Activated gamma-delta T cell treated with Interleukin-2 at 50 U/mL for 16 hours (primary cell): ENCODE results near the gene NUP50.

ENCODE experiments used
- DNase-seq: peaks from one replicate; pipeline ENCODE4 v3.0.0-alpha.2; 2020

NUP50 gene

GRCh38 chr22:45196926-45197605 is 33.3 kb downstream of the NUP50 start:
- no peak for DNase-seq

DNA sequence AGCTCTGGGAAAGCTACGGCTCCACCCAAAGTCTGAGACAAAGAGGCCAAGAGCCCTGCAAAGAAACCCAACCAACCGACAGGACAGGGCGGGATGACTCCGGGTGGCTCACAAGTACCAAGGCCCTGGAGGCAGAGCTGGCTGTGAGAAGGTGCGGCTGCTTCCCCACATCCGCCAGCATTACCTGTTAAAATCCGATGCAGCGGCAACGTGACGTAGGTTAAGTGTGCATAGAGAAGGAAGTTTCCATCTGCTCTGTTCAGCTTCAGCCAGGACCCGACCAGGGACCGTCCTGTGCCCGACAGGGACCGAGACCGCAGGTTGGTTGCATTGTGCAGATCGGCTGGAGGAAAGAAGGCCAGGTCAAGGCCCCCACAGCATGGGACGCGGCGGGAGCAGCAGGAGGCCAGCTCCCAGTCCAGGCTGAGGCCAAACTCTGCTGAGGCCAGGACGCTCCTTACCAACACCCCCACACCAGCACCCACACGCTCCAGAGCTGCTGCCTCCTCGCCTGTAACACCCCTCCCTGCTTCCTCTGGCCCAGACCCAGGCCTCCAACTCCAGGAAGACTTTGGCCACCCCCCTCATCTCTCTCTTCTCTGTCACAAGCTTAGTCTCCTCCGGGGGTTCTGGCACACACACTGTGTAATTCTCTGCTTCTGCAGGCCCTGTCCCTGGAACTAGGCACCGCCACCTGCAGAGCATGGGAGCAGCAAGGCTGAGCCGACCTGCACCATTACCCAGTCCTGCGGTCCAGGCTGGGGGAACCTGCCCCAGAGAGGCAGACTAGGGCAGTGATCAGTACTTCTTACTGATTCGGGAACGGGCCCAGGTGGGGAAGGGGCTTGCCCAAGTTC is 34.1 kb downstream of the NUP50 start:
- no peak for DNase-seq

DNA sequence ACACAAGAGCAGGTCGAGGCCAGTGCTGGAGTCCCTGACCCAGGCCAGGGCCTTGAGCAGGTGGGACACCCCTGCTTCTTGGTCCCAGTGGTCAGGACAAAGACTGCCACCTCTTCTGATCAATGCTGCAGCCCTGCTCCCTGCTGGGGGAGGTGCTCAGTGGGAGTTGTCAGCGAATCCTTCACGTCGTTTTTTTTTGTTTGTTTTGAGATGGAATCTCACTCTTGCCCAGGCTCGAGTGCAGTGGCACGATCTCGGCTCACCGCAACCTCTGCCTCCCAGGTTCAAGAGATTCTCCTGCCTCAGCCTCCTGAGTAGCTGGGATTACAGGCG is 34.7 kb downstream of the NUP50 start:
- no peak for DNase-seq

DNA sequence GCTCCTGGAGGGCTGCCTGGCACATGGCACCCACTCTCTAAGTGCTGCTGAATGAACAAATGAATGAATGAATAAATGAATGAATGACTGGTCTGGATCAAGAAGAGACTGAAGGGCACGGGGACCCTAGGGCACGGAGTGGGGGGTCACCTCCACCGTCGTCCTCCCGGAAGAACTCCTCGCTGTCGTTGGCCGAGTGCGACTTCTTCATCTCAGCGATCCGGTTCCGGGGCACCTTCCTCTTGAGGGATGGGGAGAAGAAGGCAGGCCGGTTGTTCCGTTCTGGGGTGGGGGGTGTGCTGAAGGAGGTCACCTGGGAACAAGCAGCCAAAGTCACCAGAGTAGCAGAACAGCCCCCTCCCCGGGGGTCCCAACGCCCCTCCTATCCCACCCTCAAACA is 36.0 kb downstream of the NUP50 start:
- no peak for DNase-seq

DNA sequence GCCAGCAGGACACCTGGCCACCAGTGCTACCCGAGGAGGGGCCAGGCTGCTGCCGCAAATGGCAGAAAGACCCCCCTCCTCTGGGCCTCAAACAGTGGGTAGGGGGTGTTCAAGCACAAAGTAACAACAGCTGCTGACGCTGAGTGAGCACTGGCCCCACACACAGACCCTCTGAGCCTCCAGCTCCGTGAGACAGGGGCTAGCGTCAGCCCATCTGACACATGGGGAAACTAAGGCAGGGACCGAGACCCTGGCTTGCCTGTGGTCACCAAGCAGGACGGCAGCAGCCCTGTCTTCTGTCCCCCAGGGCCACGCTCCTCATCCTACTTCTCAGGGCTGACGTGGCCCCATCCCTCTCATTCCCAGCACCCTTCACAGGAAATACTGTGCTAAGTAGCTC is 36.5 kb downstream of the NUP50 start:
- no peak for DNase-seq

DNA sequence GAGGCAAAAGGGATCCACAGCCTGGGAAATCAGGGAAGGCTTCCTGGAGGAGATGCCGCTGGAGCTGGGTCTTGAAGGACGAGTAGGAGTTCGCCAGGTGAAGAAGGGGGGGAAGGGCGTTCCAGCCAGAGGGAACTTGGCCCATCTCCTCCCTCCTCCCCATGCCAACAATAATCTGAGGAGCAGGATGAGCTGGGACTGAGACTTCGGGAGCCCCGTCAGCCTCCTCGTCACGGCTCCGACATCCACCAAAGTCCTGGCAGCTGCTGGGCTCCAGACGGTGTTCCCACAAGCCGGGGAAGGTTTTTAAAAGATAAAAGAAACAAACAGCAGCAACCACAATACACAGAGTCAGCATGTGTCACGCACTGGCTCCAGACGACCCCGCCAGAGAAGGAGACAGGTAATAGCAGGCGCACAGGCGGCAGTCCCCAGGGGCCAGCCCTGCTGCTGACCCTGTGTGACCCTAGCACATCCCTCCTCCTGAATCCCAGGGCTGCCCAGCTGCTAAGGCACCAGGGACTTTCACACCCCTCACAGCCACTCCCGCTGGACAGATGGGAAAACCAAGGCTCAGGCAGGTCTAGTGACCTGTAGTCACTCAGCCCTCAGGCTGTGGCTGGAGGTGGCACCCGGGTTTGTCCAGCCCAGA is 37.3 kb downstream of the NUP50 start:
- no peak for DNase-seq

DNA sequence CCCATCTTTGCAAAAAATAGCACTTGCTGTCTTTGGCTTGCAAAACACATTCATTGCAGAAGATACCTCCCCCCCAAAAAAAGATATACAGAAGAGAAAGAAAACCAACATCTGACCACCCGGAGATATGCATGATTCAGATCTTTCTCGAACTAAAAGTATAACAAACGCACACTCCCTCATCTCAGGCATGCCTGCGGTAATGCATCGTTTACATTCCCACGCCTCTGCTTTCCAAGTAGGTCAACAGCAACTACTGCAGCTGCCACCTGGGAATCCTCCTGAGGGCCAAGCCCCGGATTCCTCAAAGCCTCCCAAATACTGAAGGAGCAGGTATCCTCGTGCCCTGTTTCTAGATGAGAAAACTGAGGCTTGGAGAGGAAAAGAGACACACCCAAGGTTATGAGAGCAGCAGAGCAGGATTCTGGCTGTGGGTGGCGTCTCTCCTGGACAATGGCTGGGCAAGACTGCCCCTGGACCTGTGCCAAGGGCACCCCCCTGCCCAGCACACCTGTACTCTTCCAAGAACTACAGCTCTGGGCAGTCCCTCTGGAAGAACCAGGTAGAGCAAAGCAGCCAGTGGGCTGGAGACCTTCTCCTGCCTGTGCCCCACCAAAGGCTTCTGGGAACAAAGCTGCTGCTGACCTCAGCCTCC is 38.1 kb downstream of the NUP50 start:
- no peak for DNase-seq

- no peak for DNase-seq
These were observed 38.8 kb downstream of the NUP50 start for GRCh38 chr22:45202333-45203149.

GRCh38 chr22:45203150-45203951 is 39.6 kb downstream of the NUP50 start:
- no peak for DNase-seq

DNA sequence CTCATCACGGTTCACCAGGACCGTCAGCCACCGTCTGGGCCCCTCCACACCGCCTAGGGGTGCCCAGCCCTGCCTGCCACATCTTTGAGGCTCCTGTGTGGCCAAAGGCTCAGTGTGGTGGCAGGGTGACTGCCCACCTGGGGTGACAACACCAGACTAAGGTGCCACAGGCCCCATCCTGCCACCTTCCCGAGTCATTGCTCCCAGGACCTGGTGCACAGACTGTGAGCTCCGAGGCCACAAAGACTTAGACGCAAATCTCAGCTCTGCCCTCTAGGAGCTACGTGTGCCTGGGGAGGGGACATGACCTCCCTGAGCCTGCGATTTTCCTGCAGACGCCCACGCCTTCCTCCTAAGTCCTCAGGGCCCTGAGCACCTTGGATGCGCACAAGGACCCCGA is 40.5 kb downstream of the NUP50 start:
- no peak for DNase-seq

DNA sequence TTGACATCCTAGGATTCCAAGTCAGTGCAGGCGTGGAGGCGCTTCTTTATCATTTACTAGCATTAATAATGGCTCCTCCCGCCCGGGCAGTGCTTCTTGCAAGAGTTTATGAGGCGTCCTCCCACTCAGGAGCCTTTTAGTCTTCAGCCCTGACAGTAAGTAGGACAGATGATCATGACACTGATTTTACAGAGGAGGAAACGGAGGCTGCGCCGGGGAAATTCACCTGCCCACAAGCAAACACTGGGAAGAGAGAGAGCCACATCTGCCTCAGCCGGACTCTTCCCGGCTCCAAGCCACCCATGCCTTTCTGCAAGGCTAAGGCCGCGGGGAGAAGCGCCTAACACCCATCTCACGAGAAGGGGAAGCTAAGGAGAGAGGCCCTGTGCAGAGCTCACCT is 41.1 kb downstream of the NUP50 start:
- DNase-seq: no peak

DNA sequence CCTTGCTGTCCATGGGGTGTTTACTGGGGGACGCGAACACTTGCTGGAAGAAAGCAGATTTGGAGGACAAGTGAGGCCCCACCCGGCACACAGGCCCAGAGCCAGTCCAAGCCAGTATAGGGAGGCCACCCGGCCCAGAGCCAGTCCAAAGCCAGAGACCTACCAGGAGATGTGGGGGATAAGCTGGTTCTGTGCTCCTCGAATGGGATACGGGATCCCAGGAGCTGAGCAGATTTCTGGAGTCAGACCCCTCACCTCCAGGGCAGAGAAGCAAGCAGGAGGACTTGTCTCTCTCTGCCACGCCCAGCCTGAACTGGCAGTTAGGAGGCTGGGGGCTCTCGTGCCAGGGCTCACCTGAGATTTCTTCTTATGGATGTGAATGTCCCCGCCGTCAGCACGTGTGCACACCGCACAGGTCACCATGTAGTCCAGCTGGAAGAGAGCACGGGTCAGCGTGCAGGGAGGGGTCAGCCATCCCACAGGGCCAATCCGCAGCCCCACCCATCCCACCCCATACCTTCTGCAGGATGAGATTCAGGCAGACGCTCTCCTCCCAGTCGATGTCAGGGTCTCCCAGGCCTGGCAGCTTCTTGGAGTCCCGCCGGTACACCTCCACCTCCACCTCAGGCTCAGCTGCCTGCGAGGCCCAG is 41.7 kb downstream of the NUP50 start:
- DNase-seq: no peak

DNA sequence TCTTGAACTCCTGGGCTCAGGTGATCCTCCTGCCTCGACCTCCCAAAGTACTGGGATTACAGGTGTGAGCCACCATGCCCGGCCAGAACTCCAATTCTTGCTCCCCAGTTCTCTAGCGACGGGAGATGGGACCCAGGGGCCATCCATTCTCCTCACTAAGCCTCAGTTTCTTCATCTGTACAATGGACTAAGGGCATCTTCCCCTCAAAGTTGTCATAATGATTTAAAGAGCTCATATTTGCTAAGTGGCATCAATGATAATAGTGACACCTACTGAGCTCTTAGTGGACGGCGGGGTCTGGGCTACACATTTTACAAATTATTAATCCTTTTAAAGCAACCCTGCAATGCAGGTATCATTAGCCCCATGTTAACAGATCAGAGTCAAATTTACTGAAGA is 42.5 kb downstream of the NUP50 start:
- no peak for DNase-seq

- no peak for DNase-seq
These were observed 43.8 kb downstream of the NUP50 start for GRCh38 chr22:45207533-45207932.

DNA sequence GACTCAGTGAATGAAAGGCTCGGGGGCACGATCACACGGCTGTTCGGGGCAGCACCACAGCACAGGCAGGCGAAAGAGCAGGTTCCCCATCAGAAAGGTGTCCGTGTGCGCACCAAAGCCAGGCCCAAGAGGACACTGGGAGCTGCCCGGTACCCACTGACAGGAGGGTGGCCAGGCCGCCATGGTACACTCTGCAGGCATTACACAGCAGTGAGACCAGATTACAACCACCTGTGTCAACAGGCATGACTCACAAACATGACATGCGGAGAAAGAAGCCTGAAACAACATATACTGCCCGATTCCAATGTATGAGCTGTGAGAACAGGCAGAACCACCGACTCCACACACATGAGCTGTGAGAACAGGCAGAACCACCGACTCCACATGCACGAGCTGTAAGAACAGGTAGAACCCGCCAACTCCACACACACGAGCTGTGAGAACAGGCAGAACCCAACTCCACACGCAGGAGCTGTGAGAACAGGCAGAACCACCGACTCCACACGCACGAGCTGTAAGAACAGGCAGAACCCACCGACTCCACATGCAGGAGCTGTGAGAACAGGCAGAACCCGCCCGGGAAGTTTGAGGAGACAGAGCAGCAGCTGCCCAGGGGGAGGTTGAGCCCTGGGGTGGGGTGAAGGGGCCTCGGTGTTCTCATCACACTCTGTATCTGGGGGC is 44.4 kb downstream of the NUP50 start:
- no peak for DNase-seq

DNA sequence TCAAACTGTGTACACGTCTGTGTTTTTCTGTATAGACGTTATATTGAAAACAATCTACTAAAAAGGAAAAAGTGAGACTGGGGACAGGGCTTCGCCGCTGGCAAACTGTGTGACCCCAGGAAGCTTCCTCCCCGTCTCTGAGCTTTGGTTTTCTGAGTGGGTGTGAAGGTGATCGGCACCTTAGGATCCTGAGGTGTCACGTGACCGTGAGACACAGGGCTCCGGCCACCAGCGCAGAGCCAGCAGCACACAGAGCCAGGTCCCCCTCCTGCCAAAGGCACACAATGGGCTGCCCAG is 44.9 kb downstream of the NUP50 start:
- DNase-seq: no peak

GRCh38 chr22:45208993-45209838 is 45.5 kb downstream of the NUP50 start:
- DNase-seq: no peak

GRCh38 chr22:45210174-45210573 is 46.4 kb downstream of the NUP50 start:
- no peak for DNase-seq

GRCh38 chr22:45210577-45210976 is 46.9 kb downstream of the NUP50 start:
- DNase-seq: no peak

- no peak for DNase-seq
These were observed 47.3 kb downstream of the NUP50 start for GRCh38 chr22:45210991-45211390.
